H1 (cell line): ENCODE data around the gene PAK6. TPM values are rescaled to one million over a fixed set of nuclear protein-coding genes. Genes with fewer than 3 reads are reported as not detected.

Experiments used
- CTCF ChIA-PET: fragments of 300-600 bp; sonication (Branson Sonifier 250); formaldehyde crosslinking; loops from one replicate; lab custom pipeline; 2021; ENCODE audit not compliant: partially characterized antibody; lab: Charles Lee
- POLR2A ChIA-PET: fragments of 300-600 bp; sonication (Branson Sonifier 250); formaldehyde crosslinking; loops from one replicate; lab custom pipeline; 2021; ENCODE audit warnings: inconsistent platforms; ENCODE audit not compliant: partially characterized antibody; lab: Charles Lee
- DNase-seq, 2 experiments: peaks; one replicate each; pipeline versions ENCODE4 v3.0.0 to v3.0.0-alpha.2; 2010 to 2022; ENCODE audit warnings: low spot score in 2 of 2, low read depth in 1 of 2, mixed read lengths in 1 of 2
- FAIRE-seq: peaks from 2 replicates; lab custom pipeline; 2011; peaks lifted over from hg19 to GRCh38; lab: Jason Lieb, UNC
- H2AFZ ChIP-seq: 2 replicates; pipeline ENCODE4 v1.8.1; 2012; ENCODE audit warnings: low read length, inconsistent platforms
- H2AK5ac ChIP-seq: 2 replicates; pipeline ENCODE4 v1.6.1; 2013; ENCODE audit warnings: low read depth, low read length
- H2BK120ac ChIP-seq: replicated peaks from 2 replicates; pipeline ENCODE3; 2013; ENCODE audit warnings: low read depth, low read length, inconsistent platforms
- H2BK12ac ChIP-seq: 2 replicates; pipeline ENCODE4 v1.6.1; 2013; ENCODE audit warnings: low read depth, low read length
- H2BK15ac ChIP-seq: 2 replicates; pipeline ENCODE4 v1.6.1; 2013; ENCODE audit warnings: low read length
- H2BK20ac ChIP-seq: 2 replicates; pipeline ENCODE4 v1.6.1; 2013; ENCODE audit warnings: low read length
- H2BK5ac ChIP-seq: 2 replicates; pipeline ENCODE4 v1.6.1; 2013; ENCODE audit warnings: low read depth, low read length
- H3K14ac ChIP-seq: 2 replicates; pipeline ENCODE4 v1.6.1; 2013; ENCODE audit warnings: inconsistent platforms; ENCODE audit not compliant: insufficient read length
- H3K18ac ChIP-seq: 2 replicates; pipeline ENCODE4 v1.6.1; 2013; ENCODE audit warnings: low read length; ENCODE audit errors: extremely low read depth
- H3K23ac ChIP-seq: 2 replicates; pipeline ENCODE4 v1.6.1; 2013; ENCODE audit warnings: inconsistent platforms; ENCODE audit not compliant: insufficient read length
- H3K23me2 ChIP-seq: 2 replicates; pipeline ENCODE4 v1.6.1; 2013; ENCODE audit warnings: low read depth, low read length
- H3K27ac ChIP-seq: 2 replicates; pipeline ENCODE4 v1.6.1; 2011; ENCODE audit warnings: low read depth, low read length, inconsistent platforms
- H3K27me3 ChIP-seq, 4 experiments: replicated peaks in 1 of 4; 1 replicate in 1 of 4; 2 replicates in 3 of 4; pipeline versions ENCODE4 v1.6.1 to v1.8.1; 2011 to 2013; ENCODE audit warnings: low read length in 3 of 4, mild to moderate bottlenecking in 3 of 4, inconsistent platforms in 2 of 4, mixed read lengths in 2 of 4, moderate library complexity in 1 of 4; ENCODE audit not compliant: control insufficient read depth in 3 of 4, insufficient read depth in 3 of 4; ENCODE audit errors: extremely low read depth in 1 of 4
- H3K36me3 ChIP-seq, 4 experiments: 2 replicates each; pipeline versions ENCODE4 v1.6.1 to v1.8.1; 2011 to 2013; ENCODE audit warnings: mild to moderate bottlenecking in 4 of 4, low read length in 3 of 4, moderate library complexity in 2 of 4, control low read depth in 1 of 4, inconsistent platforms in 1 of 4; ENCODE audit not compliant: insufficient read depth in 4 of 4, control insufficient read depth in 2 of 4
- H3K4ac ChIP-seq: replicated peaks from 2 replicates; pipeline ENCODE3; 2013; ENCODE audit warnings: low read length, low read depth, mixed read lengths, inconsistent platforms; ENCODE audit not compliant: insufficient read length
- H3K4me1 ChIP-seq, 4 experiments: replicated peaks in 1 of 4; 1 replicate in 1 of 4; 2 replicates in 3 of 4; pipeline versions ENCODE4 v1.6.1 to v1.8.1; 2011 to 2013; ENCODE audit warnings: low read length in 3 of 4, inconsistent platforms in 2 of 4, mixed read lengths in 1 of 4; ENCODE audit not compliant: insufficient read depth in 4 of 4, control insufficient read depth in 3 of 4
- H3K4me2 ChIP-seq, 2 experiments: 2 replicates each; pipeline versions ENCODE4 v1.6.1 to v1.8.1; 2011 to 2013; ENCODE audit warnings: low read depth in 2 of 2, low read length in 2 of 2, control low read depth in 1 of 2, inconsistent platforms in 1 of 2, mild to moderate bottlenecking in 1 of 2; ENCODE audit not compliant: insufficient read depth in 1 of 2
- H3K4me3 ChIP-seq, 4 experiments: fragments of 200-600, 300-600 bp in 1 of 4; sonication (generic), shearing (Covaris generic), sonication (Bioruptor Twin) in 1 of 4; 2 replicates each; pipeline versions ENCODE4 v1.5.1 to v1.8.1; 2011 to 2016; ENCODE audit warnings: low read length in 4 of 4, low read depth in 3 of 4, control low read depth in 2 of 4, inconsistent platforms in 2 of 4, mild to moderate bottlenecking in 2 of 4, mixed read lengths in 1 of 4, moderate library complexity in 1 of 4; ENCODE audit not compliant: insufficient read depth in 2 of 4; ENCODE audit errors: extremely low read depth in 1 of 4
- H3K56ac ChIP-seq: replicated peaks from 2 replicates; pipeline ENCODE3; 2013; ENCODE audit warnings: low read depth, mild to moderate bottlenecking, mixed read lengths, low read length, inconsistent platforms; ENCODE audit not compliant: insufficient read length
- H3K79me1 ChIP-seq: 2 replicates; pipeline ENCODE4 v1.6.1; 2013; ENCODE audit warnings: low read depth, low read length, control low read depth
- H3K79me2 ChIP-seq, 2 experiments: 2 replicates each; pipeline versions ENCODE4 v1.6.1 to v1.8.1; 2012 to 2013; ENCODE audit warnings: low read length in 2 of 2, mild to moderate bottlenecking in 2 of 2, inconsistent platforms in 1 of 2; ENCODE audit not compliant: insufficient read depth in 2 of 2, control insufficient read depth in 1 of 2
- H3K9ac ChIP-seq, 4 experiments: replicated peaks in 1 of 4; 1 replicate in 1 of 4; 2 replicates in 3 of 4; pipeline versions ENCODE4 v1.6.1 to v1.8.1; 2011 to 2013; ENCODE audit warnings: low read depth in 3 of 4, low read length in 3 of 4, control low read depth in 2 of 4, mild to moderate bottlenecking in 2 of 4, moderate library complexity in 2 of 4, inconsistent platforms in 1 of 4; ENCODE audit errors: extremely low read depth in 1 of 4
- H3K9me3 ChIP-seq, 2 experiments: 2 replicates each; pipeline versions ENCODE4 v1.6.1 to v1.8.1; 2012 to 2013; ENCODE audit warnings: mild to moderate bottlenecking in 2 of 2, moderate library complexity in 2 of 2, control low read depth in 1 of 2, inconsistent platforms in 1 of 2, low read depth in 1 of 2, low read length in 1 of 2, mixed read lengths in 1 of 2; ENCODE audit not compliant: insufficient read depth in 2 of 2
- H4K20me1 ChIP-seq, 2 experiments: replicated peaks in 1 of 2; 2 replicates each; pipeline versions ENCODE3 to v1.8.1; 2011 to 2013; ENCODE audit warnings: inconsistent platforms in 2 of 2, low read length in 2 of 2, mild to moderate bottlenecking in 1 of 2; ENCODE audit not compliant: insufficient read depth in 2 of 2, control insufficient read depth in 1 of 2
- H4K5ac ChIP-seq: 2 replicates; pipeline ENCODE4 v1.6.1; 2013; ENCODE audit warnings: low read length, low read depth, mixed read lengths, inconsistent platforms; ENCODE audit not compliant: insufficient read length
- H4K8ac ChIP-seq: 2 replicates; pipeline ENCODE4 v1.8.0; 2013; ENCODE audit warnings: mild to moderate bottlenecking, moderate library complexity, low read length, inconsistent platforms; ENCODE audit not compliant: insufficient read depth; ENCODE audit errors: extremely low read depth
- H4K91ac ChIP-seq: replicated peaks from 2 replicates; pipeline ENCODE3; 2013; ENCODE audit warnings: low read length, mixed read lengths, inconsistent platforms; ENCODE audit not compliant: insufficient read length
- ASH2L ChIP-seq: fragments of 200-600, 300-600 bp; sonication (generic); IDR thresholded peaks from one replicate; pipeline ENCODE4 v1.7.1; 2017; ENCODE audit warnings: low read length
- CBX8 ChIP-seq: fragments of 300-800, 300-1000 bp; sonication (generic); IDR thresholded peaks from 2 replicates; pipeline ENCODE4 v1.7.1; 2016; ENCODE audit warnings: low read depth, low read length, borderline replicate concordance
- POLR2AphosphoS5 ChIP-seq: IDR thresholded peaks from 2 replicates; pipeline ENCODE4 v1.6.1; 2011; ENCODE audit warnings: low read depth, low read length
- RFX5 ChIP-seq: IDR thresholded peaks from 2 replicates; pipeline ENCODE4 v1.6.1; 2011; ENCODE audit warnings: low read depth, low read length, improper control_type of control experiment, borderline replicate concordance
- SIX5 ChIP-seq: IDR thresholded peaks from 2 replicates; pipeline ENCODE4 v1.6.1; 2011; ENCODE audit warnings: mild to moderate bottlenecking, low read depth, low read length
- TAF1 ChIP-seq: IDR thresholded peaks from 2 replicates; pipeline ENCODE4 v1.6.1; 2011; ENCODE audit warnings: mild to moderate bottlenecking, low read depth, low read length
- WGBS, 2 experiments: shearing (Covaris generic) in 1 of 2; methylation state at CpG; one replicate each; pipeline versions ENCODE4 v1.1.6 to v1.1.7; 2013 to 2015; ENCODE audit warnings: low lambda C conversion rate in 2 of 2, mixed read lengths in 2 of 2, inconsistent platforms in 1 of 2, low coverage in 1 of 2, missing lambda C conversion rate in 1 of 2; ENCODE audit not compliant: insufficient replicate concordance in 2 of 2, insufficient coverage in 1 of 2, insufficient read length in 1 of 2; ENCODE audit errors: extremely low coverage in 1 of 2, missing lambda C conversion rate in 1 of 2; 5-methylcytosine and 5-hydroxymethylcytosine counted together
- polyA plus RNA-seq, 7 experiments: library from polyadenylated mRNA; depleted of rRNA in 3 of 7; stranded (reverse) in 5 of 7; unstranded in 2 of 7; fragments of >200 nt in 5 of 7; fragments of 200-250 nt in 2 of 7; gene quantifications; 1 replicate in 5 of 7; 2 replicates in 1 of 7; 4 replicates in 1 of 7; pipeline versions ENCODE4 v1.2.1 to v1.2.3, GENCODE V29; 2011 to 2013; ENCODE audit warnings: missing spikeins in 2 of 7, mixed read lengths in 2 of 7
- total RNA-seq: library from RNA; stranded (reverse); fragmentation: NEBNext Ultra II Directional; extraction: Animal tissue kit (Norgen Biotek cat#: 25700); gene quantifications from 2 replicates; pipeline ENCODE4 v1.2.1, GENCODE V29; 2021
- TF ChIP-seq, protein P1 (sequence below): IDR thresholded peaks from 2 replicates; pipeline ENCODE4 v1.6.1; 2012; ENCODE audit warnings: inconsistent platforms
- TF ChIP-seq, protein P2 (sequence below): IDR thresholded peaks from 2 replicates; pipeline ENCODE4 v1.6.1; 2012; ENCODE audit warnings: inconsistent platforms
- TF ChIP-seq, protein P3 (sequence below): IDR thresholded peaks from 2 replicates; pipeline ENCODE4 v1.6.1; 2011; ENCODE audit warnings: low read depth, mild to moderate bottlenecking, low read length; ENCODE audit not compliant: insufficient read depth

Gene PAK6
- total and polyA plus RNA-seq, 2 of the 8 experiments (the other 6 are each of a cell fraction or from before 2014, with no cell fraction given) = 6.9 to 9.4 TPM

DNA sequence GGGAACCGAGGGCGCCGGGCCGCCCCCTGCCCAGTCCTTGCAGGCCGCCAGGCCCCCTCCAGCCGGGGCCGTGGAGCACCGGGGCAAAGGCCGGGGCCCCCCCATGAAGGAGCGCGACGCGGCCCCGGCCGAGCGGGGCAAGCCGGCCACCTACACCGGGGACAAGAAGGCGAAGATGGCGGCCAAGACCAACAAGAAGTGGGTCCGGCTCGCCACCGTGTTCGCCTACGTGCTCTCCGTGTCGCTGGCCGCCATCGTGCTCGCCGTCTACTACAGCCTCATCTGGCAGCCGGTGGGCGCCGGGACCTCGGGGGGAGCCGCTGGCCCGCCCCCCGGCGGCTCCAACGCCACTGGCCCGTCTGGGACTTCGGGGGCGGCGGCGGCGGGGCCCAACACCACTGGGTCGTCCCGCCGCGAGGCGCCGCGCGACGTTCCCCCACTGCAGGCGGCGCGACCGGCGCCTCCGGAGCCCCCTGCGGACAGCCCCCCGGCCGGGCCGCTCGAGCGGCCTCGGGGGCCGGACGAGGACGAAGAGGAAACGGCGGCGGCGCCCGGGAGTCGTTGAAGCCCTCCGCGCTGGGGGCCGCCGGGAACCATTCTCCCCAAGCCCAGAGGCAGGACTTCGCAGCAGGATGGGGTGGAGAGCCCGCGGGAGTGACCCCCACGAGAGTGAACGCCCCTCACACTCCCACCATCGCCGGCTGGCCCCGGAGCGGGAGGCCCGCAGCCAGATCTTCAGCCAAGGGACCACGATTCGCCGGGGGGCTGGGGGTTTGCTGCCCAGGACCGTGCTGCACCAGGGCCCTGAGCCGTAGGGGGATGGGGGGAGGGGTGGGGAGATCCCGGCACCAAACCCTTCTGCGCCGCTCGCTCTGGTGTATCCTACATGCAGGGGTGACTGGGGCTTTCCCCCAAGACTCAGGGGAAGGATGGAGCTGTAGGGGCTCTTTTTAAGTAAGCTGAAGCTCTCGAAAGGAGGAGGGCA, 85.4 kb downstream of the PAK6 start:
- Histone ChIP-seq H3K9me3 (no peaks in the 10 kb centered on the region), H3K4ac (no peak overlapping the region), H2AK5ac (no peak overlapping the region), H3K4me1 (peaks cover 23 to 48% (median 35%) of the 10 kb centered on the region in 4 experiments), H3K56ac (peak overlapping the region; percentile 13), H2BK120ac (no peak overlapping the region), H3K36me3 (peaks cover 0 to 6% (median 0%) of the 10 kb centered on the region in 4 experiments; a peak in 3 of 8 replicates), H3K18ac (peak overlapping the region; percentile 43), H2BK20ac (no peak overlapping the region), H2BK12ac (no peak overlapping the region), H4K20me1 (no peaks in the 10 kb centered on the region), H3K23me2 (peaks cover 13% of the 10 kb centered on the region), H2BK5ac (no peak overlapping the region), H3K79me2 (peaks cover 0 to 14% of the 10 kb centered on the region in 2 experiments; a peak in 3 of 4 replicates), H3K9ac (peak overlapping the region; percentile 44 to 59 (median 52); a peak in 4 of 7 replicates), H3K79me1 (no peaks in the 10 kb centered on the region; the same call in 1 of the 2 replicates), H3K27me3 (peaks cover 0 to 20% (median 9%) of the 10 kb centered on the region in 4 experiments; a peak in 4 of 7 replicates), H3K4me3 (peak overlapping the region; percentile 62 to 79 (median 70)), H4K8ac (no peak overlapping the region), H3K14ac (no peak overlapping the region), H4K5ac (no peak overlapping the region), H4K91ac (no peak overlapping the region), H3K23ac (no peak overlapping the region), H2AFZ (no peak overlapping the region), H2BK15ac (no peak overlapping the region), H3K4me2 (peak overlapping the region; percentile 79 to 82), H3K27ac (no peak overlapping the region)
- FAIRE-seq (no peak), DNase-seq (peak in 1 of 2 experiments; percentile 71)
- 1% methylated on average over 83 of the region's 101 CpGs; no CpG with 5 or more reads in 1 of the 2 experiments for WGBS, 2 experiments
- ChIA-PET CTCF (interaction anchor here (1.4 to 23.9 kb wide), 6 partner anchors 14 to 48 kb away, joined by 3 to 584 read pairs (median 139); partner anchors contain the start of gene CCDC9B), POLR2A (interaction anchor here (0.7 to 5.6 kb wide), 11 partner anchors 8 to 116 kb away, joined by 3 to 66 read pairs (median 5); partner anchors contain the start of gene CCDC9B)
- TF ChIP-seq, protein P1, sequence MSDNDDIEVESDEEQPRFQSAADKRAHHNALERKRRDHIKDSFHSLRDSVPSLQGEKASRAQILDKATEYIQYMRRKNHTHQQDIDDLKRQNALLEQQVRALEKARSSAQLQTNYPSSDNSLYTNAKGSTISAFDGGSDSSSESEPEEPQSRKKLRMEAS = no peak
- no peak for TF ChIP-seq POLR2AphosphoS5
- TF ChIP-seq TAF1 = 0 out of 2 replicates have a peak, but pooled peaks have one; percentile 3
- TF ChIP-seq, protein P2, sequence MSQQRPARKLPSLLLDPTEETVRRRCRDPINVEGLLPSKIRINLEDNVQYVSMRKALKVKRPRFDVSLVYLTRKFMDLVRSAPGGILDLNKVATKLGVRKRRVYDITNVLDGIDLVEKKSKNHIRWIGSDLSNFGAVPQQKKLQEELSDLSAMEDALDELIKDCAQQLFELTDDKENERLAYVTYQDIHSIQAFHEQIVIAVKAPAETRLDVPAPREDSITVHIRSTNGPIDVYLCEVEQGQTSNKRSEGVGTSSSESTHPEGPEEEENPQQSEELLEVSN = 0 out of 2 replicates have a peak, but pooled peaks have one; percentile 49
- TF ChIP-seq SIX5 = no peak
- no peak for TF ChIP-seq RFX5
- TF ChIP-seq, protein P3, sequence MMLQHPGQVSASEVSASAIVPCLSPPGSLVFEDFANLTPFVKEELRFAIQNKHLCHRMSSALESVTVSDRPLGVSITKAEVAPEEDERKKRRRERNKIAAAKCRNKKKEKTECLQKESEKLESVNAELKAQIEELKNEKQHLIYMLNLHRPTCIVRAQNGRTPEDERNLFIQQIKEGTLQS = no peak
- TF ChIP-seq ASH2L = no peak
- no peak for TF ChIP-seq CBX8
